Effector memory CD4-positive, alpha-beta T cell (primary cell): Measurements from ENCODE around the gene TXN2.
"Not testable (repeated sequence)": the region's sequence is repeated elsewhere in the genome, so short reads cannot be mapped to it uniquely, and the experiment has no call there.

Experiments
- DNase-seq, 3 donors: peaks; one replicate each; pipeline ENCODE4 v3.0.0-alpha.2; 2020
- H3K27ac ChIP-seq: 2 replicates; pipeline ENCODE4 v1.7.0; 2013; ENCODE audit warnings: mild to moderate bottlenecking, low read length, moderate library complexity; ENCODE audit not compliant: insufficient read depth, poor library complexity, severe bottlenecking
- H3K27me3 ChIP-seq: replicated peaks from 2 replicates; pipeline ENCODE4 v1.7.0; 2013; ENCODE audit warnings: mild to moderate bottlenecking, low read length; ENCODE audit not compliant: insufficient read depth, control insufficient read depth, poor library complexity, severe bottlenecking
- H3K36me3 ChIP-seq: 2 replicates; pipeline ENCODE4 v1.7.0; 2013; ENCODE audit warnings: mild to moderate bottlenecking, low read length, moderate library complexity; ENCODE audit not compliant: control insufficient read depth, insufficient read depth
- H3K4me1 ChIP-seq: 2 replicates; pipeline ENCODE4 v1.7.0; 2013; ENCODE audit warnings: low read length, mild to moderate bottlenecking; ENCODE audit not compliant: control insufficient read depth, insufficient read depth, poor library complexity, severe bottlenecking
- H3K4me3 ChIP-seq: 2 replicates; pipeline ENCODE4 v1.7.0; 2013; ENCODE audit warnings: low read length, low read depth, mild to moderate bottlenecking; ENCODE audit not compliant: insufficient read depth, poor library complexity, severe bottlenecking
- H3K9me3 ChIP-seq: 2 replicates; pipeline ENCODE4 v1.7.0; 2013; ENCODE audit warnings: mild to moderate bottlenecking, low read length, moderate library complexity; ENCODE audit not compliant: control insufficient read depth

TXN2 gene

GRCh38 chr22:36456464-36456845 lies 25.0 kb downstream of the TXN2 start:
- no peak for DNase-seq
- Histone ChIP-seq H3K4me3 (no peak overlapping the region), H3K27ac (no peak overlapping the region), H3K36me3 (no peaks in the 10 kb centered on the region), H3K9me3 (no peaks in the 10 kb centered on the region), H3K4me1 (peaks cover 37% of the 10 kb centered on the region), H3K27me3 (no peaks in the 10 kb centered on the region)

GRCh38 chr22:36455571-36456463 lies 25.6 kb downstream of the TXN2 start:
- peak overlapping the region; percentile 90 for H3K27ac ChIP-seq
- no peak for DNase-seq
- H3K36me3 ChIP-seq = no peaks in the 10 kb centered on the region
- H3K4me3 ChIP-seq = peak overlapping the region; percentile 48
- no peaks in the 10 kb centered on the region for H3K9me3 ChIP-seq
- H3K27me3 ChIP-seq = no peaks in the 10 kb centered on the region
- H3K4me1 ChIP-seq = peaks cover 43% of the 10 kb centered on the region

DNA sequence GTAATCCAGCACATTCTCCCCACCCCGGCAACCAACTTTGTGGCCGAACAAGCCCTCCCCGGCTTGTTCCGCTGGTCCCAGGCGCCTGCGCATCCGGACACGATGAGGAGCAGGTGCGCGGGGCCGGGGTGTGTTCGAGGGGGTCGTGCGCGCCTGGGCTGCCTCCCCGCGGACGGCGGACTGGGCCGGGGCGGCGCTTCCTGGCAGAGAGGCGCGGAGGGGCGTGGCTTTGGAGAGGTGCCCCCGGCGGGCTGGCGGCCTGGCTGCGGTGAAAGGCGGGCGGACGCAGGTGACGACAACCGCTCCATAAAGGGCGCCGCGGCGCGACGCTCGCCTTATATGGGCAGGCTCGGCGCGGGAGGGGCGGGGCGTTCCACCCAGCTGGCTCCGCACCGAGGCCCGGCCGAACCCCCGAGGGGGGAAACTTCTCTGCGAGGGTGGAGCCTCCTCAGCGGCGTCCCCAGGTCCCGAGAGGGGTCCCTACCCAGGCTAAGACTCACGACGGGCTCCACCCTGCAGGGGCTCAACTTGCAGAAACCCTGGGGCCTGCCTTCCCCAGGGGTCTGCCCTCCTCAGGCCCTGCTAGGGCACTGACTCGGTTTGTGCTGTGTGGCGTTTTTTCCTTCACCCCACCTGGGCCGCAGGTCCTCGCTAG lies 26.4 kb downstream of the TXN2 start:
- Histone ChIP-seq H3K27ac (peak overlapping the region; percentile 90), H3K4me3 (peak overlapping the region; percentile 48), H3K27me3 (no peaks in the 10 kb centered on the region), H3K4me1 (peaks cover 46% of the 10 kb centered on the region), H3K36me3 (no peaks in the 10 kb centered on the region), H3K9me3 (no peaks in the 10 kb centered on the region)
- peak; percentile 90 to 95 (median 93) for DNase-seq

DNA sequence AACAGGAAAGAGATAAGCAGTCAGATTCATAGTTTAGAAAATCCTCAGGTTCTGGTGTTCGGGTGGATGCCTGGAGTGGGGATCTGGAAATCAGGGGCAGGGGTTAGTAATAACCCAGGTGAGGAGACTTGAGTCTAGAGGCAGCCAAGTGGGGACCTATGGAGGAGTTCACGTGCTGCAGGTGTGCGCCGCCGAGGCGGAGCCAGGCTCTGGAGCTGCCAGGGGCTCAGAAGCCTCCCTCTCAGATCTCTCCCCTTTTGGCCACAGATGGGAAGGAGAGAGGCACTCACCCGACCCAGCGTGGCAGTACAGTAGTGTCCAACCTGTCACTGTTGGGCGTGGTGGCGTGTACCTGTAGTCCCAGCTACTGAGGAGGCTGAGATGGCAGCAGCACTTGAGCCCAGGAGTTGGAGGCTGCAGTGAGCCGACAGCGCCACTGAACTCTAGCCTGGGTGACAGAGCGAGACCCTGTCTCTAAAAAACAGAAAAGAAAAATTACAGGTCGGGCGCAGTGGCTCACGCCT lies 27.5 kb downstream of the TXN2 start:
- no peak for DNase-seq
- Histone ChIP-seq H3K4me1 (peaks cover 54% of the 10 kb centered on the region), H3K27ac (peak overlapping the region; percentile 90), H3K4me3 (no peak overlapping the region), H3K9me3 (no peaks in the 10 kb centered on the region), H3K27me3 (no peaks in the 10 kb centered on the region), H3K36me3 (no peaks in the 10 kb centered on the region)

DNA sequence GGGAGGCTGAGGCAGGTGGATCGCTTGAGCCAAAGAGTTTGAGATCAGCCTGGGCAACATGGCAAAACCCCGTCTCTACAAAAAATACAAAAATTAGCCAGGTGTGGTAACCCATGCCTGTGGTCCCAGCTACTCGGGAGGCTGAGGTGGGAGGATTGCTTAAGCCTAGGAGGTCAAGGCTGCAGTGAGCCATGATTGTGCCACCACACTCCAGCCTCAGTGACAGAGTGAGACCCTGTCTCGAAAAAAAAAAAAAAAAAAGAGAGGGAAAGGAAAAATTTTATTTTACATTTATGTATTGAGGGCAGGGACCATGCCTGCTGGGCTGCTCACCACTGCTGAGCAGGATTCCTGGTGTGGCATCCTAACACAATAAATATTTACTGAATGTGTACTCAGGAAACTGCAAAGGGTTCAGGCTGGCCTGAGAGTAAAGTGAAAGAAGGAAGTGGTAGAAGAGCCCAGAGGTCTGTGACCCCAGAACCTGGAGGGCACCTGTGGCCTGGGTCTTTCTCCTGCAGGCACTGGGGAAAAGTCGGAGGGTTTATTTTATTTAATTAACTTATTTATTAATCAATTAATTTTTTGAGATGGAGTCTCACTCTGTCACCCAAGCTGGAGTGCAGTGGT lies 28.3 kb downstream of the TXN2 start:
- H3K27ac ChIP-seq, H3K4me3 ChIP-seq, H3K9me3 ChIP-seq, H3K36me3 ChIP-seq, DNase-seq, H3K27me3 ChIP-seq: not testable (repeated sequence)
- peaks cover 56% of the 10 kb centered on the region for H3K4me1 ChIP-seq

DNA sequence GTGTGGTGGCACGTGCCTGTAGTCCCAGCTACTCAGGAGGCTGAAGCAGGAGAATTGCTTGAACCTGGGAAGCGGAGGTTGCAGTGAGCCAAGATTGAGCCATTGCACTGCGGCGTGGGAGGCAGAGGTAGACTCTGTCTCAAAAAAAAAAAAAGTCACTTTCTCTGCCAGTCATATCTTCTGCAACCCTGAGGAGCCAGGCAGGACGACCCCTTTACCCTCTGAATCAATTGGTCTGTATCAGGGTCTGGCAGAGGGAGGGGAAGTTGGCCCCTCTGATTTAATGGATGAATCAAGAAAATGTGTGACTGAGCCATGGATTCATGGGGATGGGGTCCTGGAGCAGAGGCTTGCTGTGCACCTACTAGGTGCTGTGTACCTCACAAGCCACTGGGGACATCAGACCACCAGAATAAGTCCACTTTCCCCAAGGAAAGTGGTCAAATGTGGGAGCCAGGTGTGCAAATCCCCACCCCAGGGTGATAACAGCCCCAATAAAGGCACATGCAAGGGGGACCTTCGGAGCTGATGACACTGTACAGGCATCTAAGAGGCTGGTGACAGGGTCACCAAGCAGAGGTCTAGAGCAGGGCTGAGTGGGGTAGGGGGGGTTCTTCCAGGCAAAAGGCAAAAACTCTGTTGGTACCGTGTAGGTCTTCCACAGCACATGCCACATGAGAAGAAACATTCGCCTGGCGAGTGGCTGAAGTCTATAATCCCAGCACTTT lies 29.0 kb downstream of the TXN2 start:
- H3K4me3 ChIP-seq = no peak overlapping the region
- DNase-seq = no peak
- peaks cover 61% of the 10 kb centered on the region for H3K4me1 ChIP-seq
- H3K36me3 ChIP-seq = no peaks in the 10 kb centered on the region
- H3K9me3 ChIP-seq = no peaks in the 10 kb centered on the region
- no peaks in the 10 kb centered on the region for H3K27me3 ChIP-seq
- peak overlapping the region; percentile 76 for H3K27ac ChIP-seq

GRCh38 chr22:36450923-36451322 lies 30.5 kb downstream of the TXN2 start:
- DNase-seq, H3K27me3 ChIP-seq, H3K9me3 ChIP-seq, H3K36me3 ChIP-seq, H3K4me3 ChIP-seq: not testable (repeated sequence)
- Histone ChIP-seq H3K27ac (peak overlapping the region; percentile 76), H3K4me1 (peaks cover 63% of the 10 kb centered on the region)

GRCh38 chr22:36449596-36450175 lies 31.8 kb downstream of the TXN2 start:
- H3K27ac ChIP-seq = peak overlapping the region; percentile 76
- no peak overlapping the region for H3K4me3 ChIP-seq
- peaks cover 54% of the 10 kb centered on the region for H3K4me1 ChIP-seq
- DNase-seq = no peak
- H3K36me3 ChIP-seq = no peaks in the 10 kb centered on the region
- no peaks in the 10 kb centered on the region for H3K27me3 ChIP-seq
- no peaks in the 10 kb centered on the region for H3K9me3 ChIP-seq

DNA sequence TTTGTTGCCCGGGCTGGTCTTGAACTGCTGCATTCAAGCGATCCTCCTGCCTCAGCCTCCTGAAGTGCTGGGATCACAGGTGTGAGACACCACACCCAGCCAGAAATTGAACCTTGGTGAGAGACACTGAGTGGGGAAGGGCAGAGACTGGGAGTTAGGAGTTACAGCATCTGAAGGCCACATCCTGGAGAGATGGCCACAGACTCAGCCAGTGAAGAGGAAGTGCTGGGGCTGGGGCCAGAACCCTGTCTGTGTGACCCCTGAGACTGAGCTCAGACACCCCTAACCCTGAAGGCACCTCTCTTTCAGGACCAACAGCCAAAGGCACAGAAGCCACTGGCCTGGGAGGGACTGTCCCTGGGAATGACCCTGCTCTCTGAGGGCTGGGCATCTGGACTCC lies 33.8 kb downstream of the TXN2 start:
- no peak for DNase-seq
- H3K36me3 ChIP-seq = no peaks in the 10 kb centered on the region
- no peaks in the 10 kb centered on the region for H3K9me3 ChIP-seq
- H3K27me3 ChIP-seq = no peaks in the 10 kb centered on the region
- H3K4me3 ChIP-seq = no peak overlapping the region
- peaks cover 38% of the 10 kb centered on the region for H3K4me1 ChIP-seq
- no peak overlapping the region for H3K27ac ChIP-seq
